GM06990 (cell line): ENCODE measurements around the gene CELSR1.

ENCODE experiments used
- DNase-seq: peaks from one replicate; pipeline ENCODE4 v3.0.0-alpha.2; 2011; ENCODE audit not compliant: insufficient read length; ENCODE audit errors: extremely low read depth
- H3K27me3 ChIP-seq: replicated peaks from 2 replicates; pipeline ENCODE4 v1.6.0; 2011; ENCODE audit warnings: low read length; ENCODE audit not compliant: control insufficient read depth, insufficient read depth
- H3K36me3 ChIP-seq: 2 replicates; pipeline ENCODE4 v1.5.1; 2011; ENCODE audit warnings: low read length; ENCODE audit not compliant: control insufficient read depth, insufficient read depth
- H3K4me3 ChIP-seq: replicated peaks from 2 replicates; pipeline ENCODE4 v1.5.1; 2011; ENCODE audit warnings: low read depth, mild to moderate bottlenecking, control low read depth, low read length
- CTCF ChIP-seq: IDR thresholded peaks from 2 replicates; pipeline ENCODE4 v1.5.1; 2011; ENCODE audit warnings: low read length, control low read depth, mild to moderate bottlenecking, inconsistent platforms; ENCODE audit not compliant: insufficient read depth, poor library complexity, severe bottlenecking

Gene CELSR1

GRCh38 chr22:46464296-46464695, 73.1 kb downstream of the CELSR1 start:
- no peaks in the 10 kb centered on the region; the same call in 1 of the 2 replicates for H3K27me3 ChIP-seq
- TF ChIP-seq CTCF, result no peak
- DNase-seq, result no peak

GRCh38 chr22:46463435-46464227, 73.8 kb downstream of the CELSR1 start:
- Histone ChIP-seq H3K4me3 (no peak overlapping the region), H3K36me3 (no peaks in the 10 kb centered on the region), H3K27me3 (no peaks in the 10 kb centered on the region; the same call in 1 of the 2 replicates)
- TF ChIP-seq CTCF, result no peak
- no peak for DNase-seq

More at GRCh38 chr22:46464296-46464695, 73.1 kb downstream of the CELSR1 start:
- no peaks in the 10 kb centered on the region for H3K36me3 ChIP-seq
- H3K4me3 ChIP-seq, result no peak overlapping the region

GRCh38 chr22:46462726-46463371, 74.6 kb downstream of the CELSR1 start:
- Histone ChIP-seq H3K27me3 (no peaks in the 10 kb centered on the region; the same call in 1 of the 2 replicates), H3K36me3 (no peaks in the 10 kb centered on the region), H3K4me3 (no peak overlapping the region)
- TF ChIP-seq CTCF, result no peak
- DNase-seq, result no peak

GRCh38 chr22:46461566-46462180, 75.7 kb downstream of the CELSR1 start:
- no peaks in the 10 kb centered on the region; the same call in 1 of the 2 replicates for H3K27me3 ChIP-seq

GRCh38 chr22:46460857-46461256, 76.6 kb downstream of the CELSR1 start:
- Histone ChIP-seq H3K36me3 (no peaks in the 10 kb centered on the region), H3K27me3 (no peaks in the 10 kb centered on the region; the same call in 1 of the 2 replicates), H3K4me3 (no peak overlapping the region)
- TF ChIP-seq CTCF, result no peak
- no peak for DNase-seq

More at GRCh38 chr22:46461566-46462180, 75.7 kb downstream of the CELSR1 start:
- no peak overlapping the region for H3K4me3 ChIP-seq
- DNase-seq, result no peak
- TF ChIP-seq CTCF, result no peak
- H3K36me3 ChIP-seq, result no peaks in the 10 kb centered on the region
